ENCODE results near the gene CLCA1. TPM values are rescaled to one million over a fixed set of nuclear protein-coding genes. Genes with fewer than 3 reads are reported as not detected.

The CLCA1 gene
- total RNA-seq, 4 donors from 2014 or later: not detected

DNA sequence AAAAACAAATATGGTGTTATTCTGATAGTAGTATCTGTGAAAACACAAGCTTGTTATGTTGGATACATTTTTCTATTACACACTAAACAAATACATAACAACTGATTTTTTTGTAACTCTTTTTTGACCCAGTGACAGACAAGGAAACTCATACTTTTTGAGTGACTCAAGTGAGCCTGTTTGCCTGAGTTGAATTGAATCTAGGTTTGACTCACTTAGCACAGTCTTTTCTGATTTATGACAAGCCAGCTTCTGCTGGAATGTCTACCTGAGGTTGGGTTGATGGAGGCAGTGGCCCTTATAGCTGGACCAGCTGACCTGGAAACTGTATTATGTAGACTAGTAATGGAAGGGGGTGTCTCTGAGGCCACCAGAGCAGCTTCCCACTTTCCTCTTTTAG is 73.9 kb downstream of the CLCA1 start:
- ATAC-seq (ENCODE audit: low FRiP score) (no peak), DNase-seq (ENCODE audit: low spot score) (no peak)
- no peak for TF ChIP-seq CTCF (IDR thresholded peaks at IDR 0.05)

GRCh38 chr1:86546787-86547221 is 78.1 kb downstream of the CLCA1 start, which contains the start of gene CLCA4:
Gene CLCA4 (plus strand): TSS chr1:86547078. CDS start chr1:86547120, 42 bp downstream.
- no peak for ATAC-seq (ENCODE audit: low FRiP score)
- DNase-seq (ENCODE audit: low spot score): no peak
- TF ChIP-seq CTCF (IDR thresholded peaks at IDR 0.05): no peak

- ATAC-seq (ENCODE audit: low FRiP score) (no peak), DNase-seq (ENCODE audit: low spot score) (no peak)
- no peak for TF ChIP-seq CTCF (IDR thresholded peaks at IDR 0.05)
Observed at GRCh38 chr1:86548839-86549238, 80.1 kb downstream of the CLCA1 start.

Other genes with a start within 250 kb of the CLCA1 start
- gene ODF2L, start 72.6 kb upstream of the CLCA1 start, total RNA-seq: 10 to 100 TPM; 32.9 to 67.9 (median 36.6) TPM
- 1 to 10 TPM in 2 of 4 donors, under 1 TPM in 1, not detected in 1; 0.94 to 1.1 (median 1.0) TPM for gene CLCA2, start 44.8 kb upstream of the CLCA1 start, total RNA-seq
- gene CLCA4, start 78.2 kb downstream of the CLCA1 start, total RNA-seq: not detected
- gene SH3GLB1, start 235.6 kb downstream of the CLCA1 start, total RNA-seq: 100 to 1,000 TPM in 1 of 4 donors, 10 to 100 TPM in 3; 79.1 to 113 (median 93.6) TPM

Data from omental fat pad (tissue), 4 donors.